HepG2 (cell line): ENCODE results near the gene JAG1. TPM values are rescaled to one million over a fixed set of nuclear protein-coding genes. Genes with fewer than 3 reads are reported as not detected.

Source experiments
- AGO1 ChIP-seq: fragments of 200-400 bp; formaldehyde crosslinking; IDR thresholded peaks from 2 replicates; pipeline ENCODE4 v1.6.1; 2017; ENCODE audit warnings: mild to moderate bottlenecking, low read depth, low read length, moderate library complexity; ENCODE audit not compliant: poor library complexity, severe bottlenecking
- IKZF1 ChIP-seq: fragments of 450-650 bp; IDR thresholded peaks from 2 replicates; pipeline ENCODE4 v1.7.1; 2016
- KLF9 ChIP-seq: IDR thresholded peaks from 2 replicates; pipeline ENCODE4 v1.6.1; 2016; ENCODE audit warnings: low read depth
- MAF1 ChIP-seq: sonication (generic); formaldehyde crosslinking; IDR thresholded peaks from 2 replicates; pipeline ENCODE4 v1.5.0; 2020; ENCODE audit warnings: missing genetic modification reagents, borderline replicate concordance
- NAIF1 ChIP-seq: sonication (generic); formaldehyde crosslinking; IDR thresholded peaks from 2 replicates; pipeline ENCODE4 v1.5.0; 2020; ENCODE audit warnings: mild to moderate bottlenecking, missing genetic modification reagents, borderline replicate concordance
- RARG ChIP-seq: sonication (generic); formaldehyde crosslinking; IDR thresholded peaks from 2 replicates; pipeline ENCODE4 v1.4.0; 2020; ENCODE audit warnings: low read depth, mild to moderate bottlenecking, missing genetic modification reagents
- RFX1 ChIP-seq: fragments of 450-650 bp; IDR thresholded peaks from 2 replicates; pipeline ENCODE4 v1.6.1; 2017
- SMARCC2 ChIP-seq: fragments of 450-650 bp; IDR thresholded peaks from 2 replicates; pipeline ENCODE4 v1.6.1; 2017; ENCODE audit warnings: antibody characterized with exemption, mild to moderate bottlenecking
- ZMYM4 ChIP-seq: sonication (generic); formaldehyde crosslinking; IDR thresholded peaks from 2 replicates; pipeline ENCODE4 v1.8.1; 2023; ENCODE audit warnings: mild to moderate bottlenecking, missing genetic modification reagents
- ZNF468 ChIP-seq: sonication (generic); formaldehyde crosslinking; IDR thresholded peaks from 2 replicates; pipeline ENCODE4 v1.8.0; 2022; ENCODE audit warnings: mild to moderate bottlenecking, moderate library complexity, missing genetic modification reagents
- ZNF747 ChIP-seq: sonication (generic); formaldehyde crosslinking; IDR thresholded peaks from 2 replicates; pipeline ENCODE4 v1.8.1; 2023; ENCODE audit warnings: missing genetic modification reagents, mild to moderate bottlenecking, borderline replicate concordance
- ZSCAN30 ChIP-seq: sonication (generic); formaldehyde crosslinking; IDR thresholded peaks from 2 replicates; pipeline ENCODE4 v1.5.0; 2020; ENCODE audit warnings: mild to moderate bottlenecking, missing genetic modification reagents
- polyA plus RNA-seq, 8 experiments: library from polyadenylated mRNA; depleted of rRNA in 3 of 8; stranded (reverse) in 7 of 8; unstranded in 1 of 8; fragments of >200 nt; fragmentation: Illumina TruSeq in 4 of 8; extraction: Trizol in 4 of 8; gene quantifications; 2 replicates each; pipeline versions ENCODE4 v1.2.1 to v1.2.3, GENCODE V29; 2011 to 2016; ENCODE audit warnings: low read depth in 4 of 8, missing spikeins in 1 of 8, mixed read lengths in 1 of 8; ENCODE audit not compliant: insufficient read depth in 1 of 8
- total RNA-seq, 5 experiments: library from RNA; depleted of rRNA; stranded (reverse); fragments of >200 nt; fragmentation: Illumina TruSeq; extraction: Trizol; gene quantifications; 2 replicates each; pipeline ENCODE4 v1.2.3, GENCODE V29; 2016; ENCODE audit warnings: low read depth in 1 of 5
- TF ChIP-seq, protein P1 (sequence below): sonication (generic); formaldehyde crosslinking; IDR thresholded peaks from one replicate; pipeline ENCODE4 v1.5.1; 2020; ENCODE audit warnings: mild to moderate bottlenecking, missing genetic modification reagents; ENCODE audit errors: not compliant biosample characterization
- TF ChIP-seq, protein P2 (sequence below): sonication (generic); formaldehyde crosslinking; IDR thresholded peaks from 2 replicates; pipeline ENCODE4 v1.5.1; 2020; ENCODE audit warnings: missing genetic modification reagents, mild to moderate bottlenecking, borderline replicate concordance
- TF ChIP-seq, protein P3 (sequence below): sonication (generic); formaldehyde crosslinking; IDR thresholded peaks from 2 replicates; pipeline ENCODE4 v1.5.0; 2020; ENCODE audit warnings: missing genetic modification reagents

JAG1 gene
- total and polyA plus RNA-seq, 2 of the 13 experiments (the other 11 are each of a cell fraction or from before 2014, with no cell fraction given) = 47.1 to 56.3 TPM

DNA sequence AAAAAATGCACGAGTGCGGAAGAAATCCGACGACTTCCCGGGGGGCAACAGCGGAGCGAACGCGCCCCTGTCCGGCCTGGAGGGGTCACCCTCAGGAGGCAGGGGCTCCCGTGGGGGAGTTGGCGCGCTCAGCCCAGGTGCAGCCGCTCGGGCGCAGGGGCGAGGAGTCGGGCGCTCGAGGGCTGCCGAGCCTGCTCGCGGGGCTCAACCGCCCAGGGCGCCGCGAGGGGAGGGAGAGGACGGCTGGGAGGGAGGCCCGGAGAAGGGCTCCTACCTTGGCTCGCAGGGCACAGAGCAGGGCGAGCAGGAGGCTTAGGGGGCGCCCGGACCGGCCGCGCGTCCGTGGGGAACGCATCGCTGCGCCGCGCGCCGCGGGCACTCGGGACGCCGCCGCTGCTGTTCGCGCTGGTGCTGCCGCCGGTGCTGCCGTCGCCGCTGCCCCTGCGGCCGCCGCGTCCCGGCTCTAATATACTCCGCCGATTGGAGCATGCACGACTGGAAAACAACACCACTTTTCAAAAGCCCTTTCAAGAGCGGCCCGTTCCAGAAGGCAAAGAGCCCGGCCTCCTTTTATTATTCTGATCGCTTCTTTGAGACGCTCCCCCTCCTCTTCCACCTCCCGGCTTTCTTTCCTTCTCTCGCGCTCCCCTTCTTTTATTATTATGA is 490 bp downstream of the JAG1 start (continued):
- TF ChIP-seq, protein P1, sequence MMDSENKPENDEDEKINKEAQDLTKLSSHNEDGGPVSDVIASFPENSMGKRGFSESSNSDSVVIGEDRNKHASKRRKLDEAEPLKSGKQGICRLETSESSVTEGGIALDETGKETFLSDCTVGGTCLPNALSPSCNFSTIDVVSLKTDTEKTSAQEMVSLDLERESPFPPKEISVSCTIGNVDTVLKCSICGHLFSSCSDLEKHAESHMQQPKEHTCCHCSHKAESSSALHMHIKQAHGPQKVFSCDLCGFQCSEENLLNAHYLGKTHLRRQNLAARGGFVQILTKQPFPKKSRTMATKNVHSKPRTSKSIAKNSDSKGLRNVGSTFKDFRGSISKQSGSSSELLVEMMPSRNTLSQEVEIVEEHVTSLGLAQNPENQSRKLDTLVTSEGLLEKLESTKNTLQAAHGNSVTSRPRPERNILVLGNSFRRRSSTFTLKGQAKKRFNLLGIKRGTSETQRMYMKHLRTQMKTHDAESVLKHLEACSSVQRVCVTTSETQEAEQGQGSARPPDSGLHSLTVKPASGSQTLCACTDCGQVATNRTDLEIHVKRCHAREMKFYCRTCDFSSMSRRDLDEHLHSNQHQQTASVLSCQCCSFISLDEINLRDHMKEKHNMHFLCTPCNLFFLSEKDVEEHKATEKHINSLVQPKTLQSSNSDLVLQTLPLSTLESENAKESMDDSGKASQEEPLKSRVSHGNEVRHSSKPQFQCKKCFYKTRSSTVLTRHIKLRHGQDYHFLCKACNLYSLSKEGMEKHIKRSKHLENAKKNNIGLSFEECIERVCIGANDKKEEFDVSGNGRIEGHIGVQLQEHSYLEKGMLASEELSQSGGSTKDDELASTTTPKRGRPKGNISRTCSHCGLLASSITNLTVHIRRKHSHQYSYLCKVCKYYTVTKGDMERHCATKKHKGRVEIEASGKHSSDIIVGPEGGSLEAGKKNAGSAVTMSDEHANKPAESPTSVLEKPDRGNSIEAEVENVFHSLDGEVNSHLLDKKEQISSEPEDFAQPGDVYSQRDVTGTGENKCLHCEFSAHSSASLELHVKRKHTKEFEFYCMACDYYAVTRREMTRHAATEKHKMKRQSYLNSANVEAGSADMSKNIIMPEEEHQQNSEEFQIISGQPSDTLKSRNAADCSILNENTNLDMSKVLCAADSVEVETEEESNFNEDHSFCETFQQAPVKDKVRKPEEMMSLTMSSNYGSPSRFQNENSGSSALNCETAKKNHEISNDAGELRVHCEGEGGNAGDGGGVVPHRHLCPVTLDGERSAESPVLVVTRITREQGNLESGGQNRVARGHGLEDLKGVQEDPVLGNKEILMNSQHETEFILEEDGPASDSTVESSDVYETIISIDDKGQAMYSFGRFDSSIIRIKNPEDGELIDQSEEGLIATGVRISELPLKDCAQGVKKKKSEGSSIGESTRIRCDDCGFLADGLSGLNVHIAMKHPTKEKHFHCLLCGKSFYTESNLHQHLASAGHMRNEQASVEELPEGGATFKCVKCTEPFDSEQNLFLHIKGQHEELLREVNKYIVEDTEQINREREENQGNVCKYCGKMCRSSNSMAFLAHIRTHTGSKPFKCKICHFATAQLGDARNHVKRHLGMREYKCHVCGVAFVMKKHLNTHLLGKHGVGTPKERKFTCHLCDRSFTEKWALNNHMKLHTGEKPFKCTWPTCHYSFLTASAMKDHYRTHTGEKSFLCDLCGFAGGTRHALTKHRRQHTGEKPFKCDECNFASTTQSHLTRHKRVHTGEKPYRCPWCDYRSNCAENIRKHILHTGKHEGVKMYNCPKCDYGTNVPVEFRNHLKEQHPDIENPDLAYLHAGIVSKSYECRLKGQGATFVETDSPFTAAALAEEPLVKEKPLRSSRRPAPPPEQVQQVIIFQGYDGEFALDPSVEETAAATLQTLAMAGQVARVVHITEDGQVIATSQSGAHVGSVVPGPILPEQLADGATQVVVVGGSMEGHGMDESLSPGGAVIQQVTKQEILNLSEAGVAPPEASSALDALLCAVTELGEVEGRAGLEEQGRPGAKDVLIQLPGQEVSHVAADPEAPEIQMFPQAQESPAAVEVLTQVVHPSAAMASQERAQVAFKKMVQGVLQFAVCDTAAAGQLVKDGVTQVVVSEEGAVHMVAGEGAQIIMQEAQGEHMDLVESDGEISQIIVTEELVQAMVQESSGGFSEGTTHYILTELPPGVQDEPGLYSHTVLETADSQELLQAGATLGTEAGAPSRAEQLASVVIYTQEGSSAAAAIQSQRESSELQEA (CRISPR knock-in tag) = no peak
- TF ChIP-seq AGO1 = no peak
- no peak for TF ChIP-seq NAIF1 (CRISPR knock-in tag)
- no peak for TF ChIP-seq MAF1 (CRISPR knock-in tag)
- no peak for TF ChIP-seq IKZF1
- TF ChIP-seq SMARCC2 = no peak
- no peak for TF ChIP-seq KLF9 (CRISPR knock-in tag)
- no peak for TF ChIP-seq ZMYM4 (CRISPR knock-in tag)
- no peak for TF ChIP-seq ZSCAN30 (CRISPR knock-in tag)
- TF ChIP-seq, protein P2, sequence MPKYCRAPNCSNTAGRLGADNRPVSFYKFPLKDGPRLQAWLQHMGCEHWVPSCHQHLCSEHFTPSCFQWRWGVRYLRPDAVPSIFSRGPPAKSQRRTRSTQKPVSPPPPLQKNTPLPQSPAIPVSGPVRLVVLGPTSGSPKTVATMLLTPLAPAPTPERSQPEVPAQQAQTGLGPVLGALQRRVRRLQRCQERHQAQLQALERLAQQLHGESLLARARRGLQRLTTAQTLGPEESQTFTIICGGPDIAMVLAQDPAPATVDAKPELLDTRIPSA = no peak
- TF ChIP-seq RARG (CRISPR knock-in tag) = no peak
- TF ChIP-seq, protein P3, sequence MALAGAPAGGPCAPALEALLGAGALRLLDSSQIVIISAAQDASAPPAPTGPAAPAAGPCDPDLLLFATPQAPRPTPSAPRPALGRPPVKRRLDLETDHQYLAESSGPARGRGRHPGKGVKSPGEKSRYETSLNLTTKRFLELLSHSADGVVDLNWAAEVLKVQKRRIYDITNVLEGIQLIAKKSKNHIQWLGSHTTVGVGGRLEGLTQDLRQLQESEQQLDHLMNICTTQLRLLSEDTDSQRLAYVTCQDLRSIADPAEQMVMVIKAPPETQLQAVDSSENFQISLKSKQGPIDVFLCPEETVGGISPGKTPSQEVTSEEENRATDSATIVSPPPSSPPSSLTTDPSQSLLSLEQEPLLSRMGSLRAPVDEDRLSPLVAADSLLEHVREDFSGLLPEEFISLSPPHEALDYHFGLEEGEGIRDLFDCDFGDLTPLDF = no peak; the same call in 1 of the 2 replicates
- no peak for TF ChIP-seq ZNF747 (CRISPR knock-in tag)
- peak; percentile 4; the same call in 1 of the 2 replicates for TF ChIP-seq RFX1
- 0 out of 2 replicates have a peak, but pooled peaks have one; percentile 52 for TF ChIP-seq ZNF468
